GM19025 (cell line): Measurements from ENCODE around the gene NPFFR1.
"Not testable (repeated sequence)": the region's sequence is repeated elsewhere in the genome, so short reads cannot be mapped to it uniquely, and the experiment has no call there.

Source experiments
- ATAC-seq: cut with Tn5 transposase; IDR thresholded peaks from one replicate; pipeline ENCODE4 v1.9.1; 2021; ENCODE audit warnings: mild to moderate bottlenecking, low read depth, moderate library complexity; ENCODE audit not compliant: unreplicated experiment

NPFFR1 gene

GRCh38 chr10:70232155-70232858 is 51.5 kb downstream of the NPFFR1 start:
- ATAC-seq, result no peak

GRCh38 chr10:70228491-70228890 is 55.3 kb downstream of the NPFFR1 start:
- no peak for ATAC-seq

DNA sequence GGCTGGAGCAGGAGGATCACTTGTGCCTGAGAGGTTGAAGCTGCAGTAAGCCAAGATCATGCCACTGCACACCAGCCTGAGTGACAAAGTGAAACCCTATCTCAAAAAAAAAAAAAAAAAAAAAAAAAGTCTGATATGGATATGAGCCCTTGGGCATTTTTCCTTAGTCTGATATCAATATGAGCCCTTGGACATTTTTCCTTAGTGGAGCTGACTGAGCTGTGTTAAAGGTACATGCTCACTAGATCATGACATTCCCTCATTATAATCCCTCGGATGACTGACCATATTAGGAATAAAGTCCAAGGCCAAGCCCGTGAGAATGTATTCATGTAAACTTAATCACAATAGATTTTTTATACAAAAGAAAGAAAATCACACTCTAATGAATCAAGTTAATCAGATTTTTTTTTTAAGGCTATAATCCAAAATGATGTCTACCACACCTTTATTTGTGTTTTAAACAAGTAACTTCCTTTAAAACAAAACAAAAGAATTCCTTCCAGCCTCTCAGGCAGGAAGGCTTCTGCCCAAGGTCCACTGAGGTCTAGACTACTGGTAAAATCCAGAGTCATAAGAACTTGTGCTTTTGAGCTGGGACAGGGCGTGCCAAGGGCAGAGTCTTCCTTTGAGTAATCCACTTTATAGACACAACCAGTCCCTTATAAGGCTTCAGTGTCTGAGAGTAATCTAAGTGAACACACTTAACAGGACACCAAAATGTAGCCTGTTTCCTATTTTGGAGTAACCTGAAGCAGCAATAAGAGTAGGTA is 56.1 kb downstream of the NPFFR1 start:
- ATAC-seq, result no peak

- no peak for ATAC-seq
These were observed 60.1 kb downstream of the NPFFR1 start for GRCh38 chr10:70223728-70224127.

- ATAC-seq, result not testable (repeated sequence)
These were observed 60.9 kb downstream of the NPFFR1 start for GRCh38 chr10:70222811-70223447.

DNA sequence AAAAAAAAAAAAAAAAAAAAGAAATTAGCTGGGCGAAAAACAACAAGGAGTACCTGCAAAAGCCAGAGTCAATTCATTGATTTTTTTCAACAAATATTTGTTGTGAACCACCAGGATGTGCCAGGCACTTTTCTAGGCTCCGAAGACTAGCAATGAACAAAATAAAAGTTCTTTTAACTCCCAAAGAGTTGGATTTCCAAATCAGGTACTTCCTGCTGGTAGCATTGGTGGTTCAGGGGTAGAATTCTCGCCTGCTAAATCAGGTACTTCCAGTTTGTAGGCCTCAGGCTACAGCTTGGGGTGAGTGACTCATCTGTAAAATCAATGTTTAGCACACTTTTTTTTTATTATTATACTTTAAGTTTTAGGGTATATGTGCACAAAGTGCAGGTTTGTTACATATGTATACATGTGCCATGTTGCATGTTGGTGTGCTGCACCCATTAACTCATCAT is 61.4 kb downstream of the NPFFR1 start:
- no peak for ATAC-seq

- no peak for ATAC-seq
These were observed 62.8 kb downstream of the NPFFR1 start for GRCh38 chr10:70221030-70221429.

- no peak for ATAC-seq
These were observed 70.9 kb downstream of the NPFFR1 start for GRCh38 chr10:70212879-70213278.

DNA sequence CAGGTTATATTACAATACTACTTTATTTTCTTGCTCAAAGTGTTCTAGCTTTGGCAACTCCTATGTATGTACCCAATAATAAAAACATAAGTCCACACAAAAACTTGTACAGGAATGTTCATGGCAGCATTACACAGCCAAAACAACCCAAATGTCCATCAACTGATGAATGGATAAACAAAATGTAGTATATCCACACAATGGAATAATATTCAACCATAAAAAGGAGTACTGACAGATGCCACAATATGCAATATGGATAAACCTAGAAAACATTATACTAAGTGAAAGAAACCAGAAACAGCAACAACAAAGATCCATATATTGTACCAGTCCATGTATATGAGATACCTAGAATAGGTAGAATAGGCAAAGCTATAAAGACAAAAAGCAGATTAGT is 71.5 kb downstream of the NPFFR1 start:
- no peak for ATAC-seq

GRCh38 chr10:70206762-70207161 is 77.0 kb downstream of the NPFFR1 start:
- no peak for ATAC-seq

- ATAC-seq, result no peak
These were observed 82.7 kb downstream of the NPFFR1 start for GRCh38 chr10:70201105-70201504.

DNA sequence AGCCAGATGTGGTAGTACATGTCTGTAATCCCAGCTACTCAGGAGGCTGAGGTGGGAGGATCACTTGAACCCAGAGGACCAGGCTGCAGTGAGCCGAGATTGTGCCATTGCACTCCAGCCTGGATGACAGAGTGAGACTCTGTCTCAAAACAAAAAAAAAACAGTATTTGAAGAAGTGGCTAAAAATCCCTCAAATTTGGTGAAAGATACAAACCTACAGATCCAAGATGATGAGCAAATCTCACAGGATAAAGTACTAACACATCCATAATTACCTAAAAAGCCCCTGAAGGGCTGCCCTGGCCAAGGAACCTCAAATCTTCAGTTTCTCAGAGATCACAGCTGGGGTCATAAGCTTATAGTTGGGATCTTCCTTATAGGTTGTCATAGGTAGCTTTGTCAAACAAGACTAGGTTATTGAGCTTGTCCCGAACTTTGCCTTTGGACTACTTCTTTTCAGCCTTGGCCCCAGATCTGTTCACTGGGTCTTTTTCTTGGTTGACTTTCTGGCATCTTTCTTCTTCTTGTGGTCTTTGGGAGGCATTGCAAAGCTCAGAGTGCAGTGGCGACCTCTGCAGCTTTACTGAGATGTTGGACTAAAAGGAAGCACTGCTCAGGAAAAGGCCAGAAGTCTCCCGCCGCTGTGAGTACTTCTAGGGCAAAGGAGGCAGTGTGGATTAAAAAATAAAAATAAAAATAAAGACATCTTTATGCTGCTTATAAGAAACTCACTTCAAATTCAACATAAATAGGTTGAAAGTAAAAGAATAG is 84.9 kb downstream of the NPFFR1 start:
- no peak for ATAC-seq
